Measurements from ENCODE around the gene CHERP. TPM values are rescaled to one million over a fixed set of nuclear protein-coding genes. Genes with fewer than 3 reads are reported as not detected.

Gene CHERP
- total RNA-seq, 1 donor from 2014 or later = 76.4 TPM

GRCh38 chr19:16531380-16531669 is 10.9 kb downstream of the CHERP start:
- Mint-ChIP-seq H3K27me3 (no peaks in the 10 kb centered on the region), H3K9me3 (ENCODE audit: low read depth) (no peaks in the 10 kb centered on the region), H3K4me3 (ENCODE audit: low read depth) (no peak overlapping the region), H3K36me3 (ENCODE audit: insufficient read depth) (peaks cover 12% of the 10 kb centered on the region), H3K4me1 (ENCODE audit: low read depth) (no peaks in the 10 kb centered on the region), H3K27ac (no peak overlapping the region)
- DNase-seq (ENCODE audit: low spot score, unreplicated experiment) = no peak
- TF ChIP-seq CTCF (IDR thresholded peaks at IDR 0.05; ENCODE audit: unreplicated experiment) = no peak

GRCh38 chr19:16530540-16531379 is 11.5 kb downstream of the CHERP start:
- Mint-ChIP-seq H3K9me3 (ENCODE audit: low read depth) (no peaks in the 10 kb centered on the region), H3K36me3 (ENCODE audit: insufficient read depth) (peaks cover 11% of the 10 kb centered on the region)

GRCh38 chr19:16529466-16530144 is 12.6 kb downstream of the CHERP start:
- Mint-ChIP-seq H3K4me3 (ENCODE audit: low read depth) (no peak overlapping the region), H3K9me3 (ENCODE audit: low read depth) (no peaks in the 10 kb centered on the region), H3K36me3 (ENCODE audit: insufficient read depth) (peaks cover 11% of the 10 kb centered on the region), H3K27ac (peak overlapping the region; percentile 37), H3K4me1 (ENCODE audit: low read depth) (no peaks in the 10 kb centered on the region), H3K27me3 (no peaks in the 10 kb centered on the region)
- TF ChIP-seq CTCF (IDR thresholded peaks at IDR 0.05; ENCODE audit: unreplicated experiment) = no peak
- DNase-seq (ENCODE audit: low spot score, unreplicated experiment) = no peak

More at GRCh38 chr19:16530540-16531379, 11.5 kb downstream of the CHERP start:
- no peak for TF ChIP-seq CTCF (IDR thresholded peaks at IDR 0.05; ENCODE audit: unreplicated experiment)
- no peak for DNase-seq (ENCODE audit: low spot score, unreplicated experiment)
- H3K27ac Mint-ChIP-seq = no peak overlapping the region
- H3K4me1 Mint-ChIP-seq (ENCODE audit: low read depth) = no peaks in the 10 kb centered on the region
- no peaks in the 10 kb centered on the region for H3K27me3 Mint-ChIP-seq
- H3K4me3 Mint-ChIP-seq (ENCODE audit: low read depth) = no peak overlapping the region

- TF ChIP-seq CTCF (IDR thresholded peaks at IDR 0.05; ENCODE audit: unreplicated experiment) = peak; percentile 31
- H3K4me1 Mint-ChIP-seq (ENCODE audit: low read depth) = no peaks in the 10 kb centered on the region
- H3K27ac Mint-ChIP-seq = no peak overlapping the region
- H3K27me3 Mint-ChIP-seq = no peaks in the 10 kb centered on the region
- no peak for DNase-seq (ENCODE audit: low spot score, unreplicated experiment)
- no peaks in the 10 kb centered on the region for H3K9me3 Mint-ChIP-seq (ENCODE audit: low read depth)
- H3K4me3 Mint-ChIP-seq (ENCODE audit: low read depth) = no peak overlapping the region
- H3K36me3 Mint-ChIP-seq (ENCODE audit: insufficient read depth) = peaks cover 14% of the 10 kb centered on the region
These were observed 14.2 kb downstream of the CHERP start for GRCh38 chr19:16527971-16528521.

- no peak for TF ChIP-seq CTCF (IDR thresholded peaks at IDR 0.05; ENCODE audit: unreplicated experiment)
- no peaks in the 10 kb centered on the region for H3K27me3 Mint-ChIP-seq
- H3K4me1 Mint-ChIP-seq (ENCODE audit: low read depth) = no peaks in the 10 kb centered on the region
- no peaks in the 10 kb centered on the region for H3K9me3 Mint-ChIP-seq (ENCODE audit: low read depth)
- H3K4me3 Mint-ChIP-seq (ENCODE audit: low read depth) = no peak overlapping the region
- H3K27ac Mint-ChIP-seq = no peak overlapping the region
- H3K36me3 Mint-ChIP-seq (ENCODE audit: insufficient read depth) = peaks cover 18% of the 10 kb centered on the region
- DNase-seq (ENCODE audit: low spot score, unreplicated experiment) = no peak
These were observed 14.8 kb downstream of the CHERP start for GRCh38 chr19:16527334-16527935.

Measured in progenitor cell of endocrine pancreas (in vitro differentiated cells).